ENCODE results near the gene PHF20. TPM values are rescaled to one million over a fixed set of nuclear protein-coding genes. Genes with fewer than 3 reads are reported as not detected.
A peak's percentile ranks its signal among the peaks of the same experiment; 100 is the strongest.

Gene PHF20
- total RNA-seq, 1 donor = 30.9 TPM

GRCh38 chr20:35972462-35972861 is 200.6 kb downstream of the PHF20 start:
- TF ChIP-seq CTCF (IDR thresholded peaks at IDR 0.05; ENCODE audit: insufficient read depth, low read length) = no peak
- DNase-seq (ENCODE audit: low read depth) = no peak
- no peak overlapping the region for H3K4me3 ChIP-seq (ENCODE audit: low read depth, low read length)

GRCh38 chr20:35974256-35974655 is 202.4 kb downstream of the PHF20 start:
- no peak overlapping the region for H3K4me3 ChIP-seq (ENCODE audit: low read depth, low read length)
- TF ChIP-seq CTCF (IDR thresholded peaks at IDR 0.05; ENCODE audit: insufficient read depth, low read length) = no peak
- no peak for DNase-seq (ENCODE audit: low read depth)

DNA sequence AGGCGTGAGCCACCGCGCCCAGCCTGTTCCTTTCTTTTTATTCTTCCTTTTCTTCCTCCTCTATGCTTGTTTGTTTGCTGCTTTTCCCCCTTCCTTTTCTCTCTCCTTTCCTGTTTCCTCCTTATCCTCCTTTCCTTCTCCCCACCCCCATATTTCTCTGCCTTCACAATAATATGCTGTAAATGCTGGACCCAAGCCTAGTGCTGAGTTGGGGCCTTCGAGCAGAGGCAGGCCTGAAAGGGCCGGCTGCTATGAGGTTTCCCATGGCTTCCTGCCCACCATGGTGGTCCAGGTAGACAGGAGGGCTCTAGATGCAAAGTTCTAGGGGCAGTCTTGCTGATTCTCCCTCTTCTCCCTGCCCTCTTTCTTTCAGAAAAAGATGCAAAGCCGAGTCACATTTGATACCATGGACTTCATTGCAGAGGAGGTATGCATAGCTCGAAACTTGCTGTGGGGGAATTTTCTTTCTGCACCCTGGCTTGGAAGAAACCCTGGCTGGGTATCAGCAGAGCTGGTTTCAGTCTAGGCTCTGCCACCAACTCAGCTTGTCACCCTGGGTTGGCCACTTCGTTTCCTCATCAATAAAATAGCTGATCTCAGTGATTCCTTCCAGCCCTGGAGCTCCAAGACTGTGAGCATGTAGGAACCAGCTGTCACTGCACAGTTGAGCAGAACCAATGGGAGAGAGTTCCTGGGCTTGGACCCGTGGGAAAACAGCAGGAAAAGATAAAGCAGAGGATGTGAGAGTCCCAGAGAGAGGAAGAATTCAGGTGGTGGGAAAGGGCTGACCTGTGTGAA is 204.0 kb downstream of the PHF20 start:
- H3K4me3 ChIP-seq (ENCODE audit: low read depth, low read length) = no peak overlapping the region
- TF ChIP-seq CTCF (IDR thresholded peaks at IDR 0.05; ENCODE audit: insufficient read depth, low read length) = no peak
- no peak for DNase-seq (ENCODE audit: low read depth)

GRCh38 chr20:35978041-35978513 is 206.3 kb downstream of the PHF20 start:
- no peak overlapping the region for H3K4me3 ChIP-seq (ENCODE audit: low read depth, low read length)
- TF ChIP-seq CTCF (IDR thresholded peaks at IDR 0.05; ENCODE audit: insufficient read depth, low read length) = no peak
- DNase-seq (ENCODE audit: low read depth) = peak; percentile 21

- TF ChIP-seq CTCF (IDR thresholded peaks at IDR 0.05; ENCODE audit: insufficient read depth, low read length) = no peak
- DNase-seq (ENCODE audit: low read depth) = no peak
- H3K4me3 ChIP-seq (ENCODE audit: low read depth, low read length) = no peak overlapping the region
Observed at GRCh38 chr20:35979544-35979943, 207.7 kb downstream of the PHF20 start.

GRCh38 chr20:35981969-35982368 is 210.2 kb downstream of the PHF20 start:
- no peak for TF ChIP-seq CTCF (IDR thresholded peaks at IDR 0.05; ENCODE audit: insufficient read depth, low read length)
- H3K4me3 ChIP-seq (ENCODE audit: low read depth, low read length) = no peak overlapping the region
- no peak for DNase-seq (ENCODE audit: low read depth)
